ENCODE results near the gene TPPP2.

DNA sequence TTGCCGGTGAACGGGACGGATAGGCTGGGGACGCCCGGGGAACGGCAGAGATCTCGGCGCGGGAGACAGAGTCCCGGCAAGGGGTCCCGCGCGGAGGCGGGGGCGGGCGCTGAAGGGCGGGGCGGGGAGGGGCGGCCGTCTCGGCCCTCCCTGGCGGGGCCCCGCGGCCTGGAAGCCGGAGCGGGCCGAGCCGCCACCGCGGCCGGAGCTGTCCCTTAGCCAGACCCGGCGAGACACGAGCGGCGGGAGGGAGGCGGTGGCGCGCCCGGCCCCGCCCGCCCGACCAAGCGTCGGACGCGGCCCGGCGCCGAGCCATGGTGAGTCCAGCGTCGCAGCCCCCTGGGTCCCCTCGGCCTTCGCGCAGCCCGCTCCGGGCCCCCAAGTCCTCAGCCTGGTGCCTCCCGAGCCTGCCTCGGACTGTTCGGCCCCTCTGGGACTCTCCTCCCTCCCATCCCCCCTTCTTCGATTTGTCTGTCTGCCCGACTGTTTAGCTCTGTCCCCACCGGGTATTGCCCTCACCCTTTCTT, 40.1 kb downstream of the TPPP2 start, which contains the start of gene ARHGEF40:
- TF ChIP-seq, protein P1, sequence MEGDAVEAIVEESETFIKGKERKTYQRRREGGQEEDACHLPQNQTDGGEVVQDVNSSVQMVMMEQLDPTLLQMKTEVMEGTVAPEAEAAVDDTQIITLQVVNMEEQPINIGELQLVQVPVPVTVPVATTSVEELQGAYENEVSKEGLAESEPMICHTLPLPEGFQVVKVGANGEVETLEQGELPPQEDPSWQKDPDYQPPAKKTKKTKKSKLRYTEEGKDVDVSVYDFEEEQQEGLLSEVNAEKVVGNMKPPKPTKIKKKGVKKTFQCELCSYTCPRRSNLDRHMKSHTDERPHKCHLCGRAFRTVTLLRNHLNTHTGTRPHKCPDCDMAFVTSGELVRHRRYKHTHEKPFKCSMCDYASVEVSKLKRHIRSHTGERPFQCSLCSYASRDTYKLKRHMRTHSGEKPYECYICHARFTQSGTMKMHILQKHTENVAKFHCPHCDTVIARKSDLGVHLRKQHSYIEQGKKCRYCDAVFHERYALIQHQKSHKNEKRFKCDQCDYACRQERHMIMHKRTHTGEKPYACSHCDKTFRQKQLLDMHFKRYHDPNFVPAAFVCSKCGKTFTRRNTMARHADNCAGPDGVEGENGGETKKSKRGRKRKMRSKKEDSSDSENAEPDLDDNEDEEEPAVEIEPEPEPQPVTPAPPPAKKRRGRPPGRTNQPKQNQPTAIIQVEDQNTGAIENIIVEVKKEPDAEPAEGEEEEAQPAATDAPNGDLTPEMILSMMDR (IDR thresholded peaks at IDR 0.05): no peak
- peak in 1 of 2 donors; percentile 53 for TF ChIP-seq POLR2A (IDR thresholded peaks at IDR 0.05)
